Endodermal cell (in vitro differentiated cells): ENCODE data around the gene FRAT2. TPM values are rescaled to one million over a fixed set of nuclear protein-coding genes. Genes with fewer than 3 reads are reported as not detected.

Experiments used
- DNase-seq: peaks from one replicate; pipeline ENCODE4 v3.0.0-alpha.2; 2017
- H3K27ac ChIP-seq: 2 replicates; pipeline ENCODE4 v1.5.1; 2013; ENCODE audit warnings: mild to moderate bottlenecking, low read depth, low read length, moderate library complexity
- H3K27me3 ChIP-seq: 2 replicates; pipeline ENCODE4 v1.6.1; 2013; ENCODE audit warnings: mild to moderate bottlenecking, low read length, moderate library complexity; ENCODE audit not compliant: insufficient read depth, control insufficient read depth, poor library complexity, severe bottlenecking
- H3K36me3 ChIP-seq: 2 replicates; pipeline ENCODE4 v1.7.0; 2013; ENCODE audit warnings: mild to moderate bottlenecking, low read length, moderate library complexity; ENCODE audit not compliant: control insufficient read depth, insufficient read depth
- H3K4me1 ChIP-seq: one replicate; pipeline ENCODE4 v1.7.0; 2013; ENCODE audit warnings: low read length; ENCODE audit not compliant: control insufficient read depth, insufficient read depth
- H3K4me3 ChIP-seq: 2 replicates; pipeline ENCODE4 v1.5.1; 2013; ENCODE audit warnings: mild to moderate bottlenecking, low read length, moderate library complexity
- H3K9ac ChIP-seq: 2 replicates; pipeline ENCODE4 v1.6.1; 2013; ENCODE audit warnings: mild to moderate bottlenecking, low read length, moderate library complexity; ENCODE audit not compliant: poor library complexity, severe bottlenecking; ENCODE audit errors: extremely low read depth
- H3K9me3 ChIP-seq: 2 replicates; pipeline ENCODE4 v1.6.1; 2013; ENCODE audit warnings: mild to moderate bottlenecking, low read length, moderate library complexity; ENCODE audit not compliant: control insufficient read depth
- H3K27ac Mint-ChIP-seq: 2 replicates; pipeline ENCODE4 v1.8.0; 2020; ENCODE audit warnings: mixed read lengths
- H3K27me3 Mint-ChIP-seq: 2 replicates; pipeline ENCODE4 v1.8.0; 2021; ENCODE audit warnings: mild to moderate bottlenecking, mixed read lengths; ENCODE audit not compliant: insufficient read depth
- H3K36me3 Mint-ChIP-seq: 2 replicates; pipeline ENCODE4 v1.8.0; 2020; ENCODE audit warnings: low read depth, mixed read lengths
- H3K4me1 Mint-ChIP-seq: 2 replicates; pipeline ENCODE4 v1.8.0; 2020; ENCODE audit warnings: mixed read lengths
- H3K4me3 Mint-ChIP-seq: 2 replicates; pipeline ENCODE4 v1.8.0; 2020; ENCODE audit warnings: mild to moderate bottlenecking, moderate library complexity, mixed read lengths
- H3K9me3 Mint-ChIP-seq: 2 replicates; pipeline ENCODE4 v1.8.0; 2020; ENCODE audit warnings: mild to moderate bottlenecking, mixed read lengths
- WGBS, 2 experiments: methylation state at CpG; one replicate each; pipeline versions ENCODE4 v1.1.5 to v1.1.7; 2013; ENCODE audit warnings: missing lambda C conversion rate in 2 of 2, mixed read lengths in 1 of 2; ENCODE audit not compliant: insufficient coverage in 1 of 2, insufficient read length in 1 of 2; 5-methylcytosine and 5-hydroxymethylcytosine counted together
- total RNA-seq, 2 donors: library from RNA; stranded (reverse); fragmentation: NEBNext Ultra II Directional in 1 of 2; extraction: Animal tissue kit (Norgen Biotek cat#: 25700) in 1 of 2; gene quantifications; 2 replicates in 1 of 2; 3 replicates in 1 of 2; pipeline ENCODE4 v1.2.1, GENCODE V29; 2021
- TF ChIP-seq, protein P1 (sequence below): fragments of 200-600 bp; sonication (generic); conservative IDR thresholded peaks from 2 replicates; pipeline ENCODE4 v1.5.0; 2021; ENCODE audit warnings: antibody characterized with exemption, mild to moderate bottlenecking

FRAT2 gene
- total RNA-seq, 2 donors from 2014 or later: 31.0 to 35.2 TPM

DNA sequence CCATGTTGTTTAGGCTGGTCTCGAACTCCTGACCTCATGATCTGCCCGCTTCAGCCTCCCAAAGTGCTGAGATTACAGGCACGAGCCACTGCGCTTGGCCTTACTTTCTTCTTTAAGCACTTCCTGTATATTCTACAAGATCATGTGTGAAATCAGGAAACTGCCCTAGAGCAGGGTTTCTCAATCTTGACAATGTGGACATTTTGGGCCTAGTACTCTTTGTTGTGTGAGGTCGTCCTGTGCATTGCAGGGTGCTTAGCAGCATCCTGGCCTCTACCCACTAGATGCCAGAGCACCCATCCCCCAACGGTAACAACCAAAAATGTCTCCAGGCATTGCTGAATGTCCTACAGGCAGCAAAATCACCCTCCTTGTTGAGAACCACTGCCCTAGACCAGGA, 41.9 kb upstream of the FRAT2 start:
- Mint-ChIP-seq H3K36me3 (peaks cover 43% of the 10 kb centered on the region), H3K4me1 (no peaks in the 10 kb centered on the region), H3K9me3 (no peaks in the 10 kb centered on the region), H3K27me3 (no peaks in the 10 kb centered on the region), H3K27ac (no peak overlapping the region), H3K4me3 (no peak overlapping the region)
- Histone ChIP-seq H3K27ac (no peak overlapping the region), H3K4me3 (no peak overlapping the region), H3K9me3 (no peaks in the 10 kb centered on the region), H3K4me1 (no peaks in the 10 kb centered on the region), H3K36me3 (peaks cover 50% of the 10 kb centered on the region), H3K27me3 (no peaks in the 10 kb centered on the region), H3K9ac (no peak overlapping the region)
- TF ChIP-seq, protein P1, sequence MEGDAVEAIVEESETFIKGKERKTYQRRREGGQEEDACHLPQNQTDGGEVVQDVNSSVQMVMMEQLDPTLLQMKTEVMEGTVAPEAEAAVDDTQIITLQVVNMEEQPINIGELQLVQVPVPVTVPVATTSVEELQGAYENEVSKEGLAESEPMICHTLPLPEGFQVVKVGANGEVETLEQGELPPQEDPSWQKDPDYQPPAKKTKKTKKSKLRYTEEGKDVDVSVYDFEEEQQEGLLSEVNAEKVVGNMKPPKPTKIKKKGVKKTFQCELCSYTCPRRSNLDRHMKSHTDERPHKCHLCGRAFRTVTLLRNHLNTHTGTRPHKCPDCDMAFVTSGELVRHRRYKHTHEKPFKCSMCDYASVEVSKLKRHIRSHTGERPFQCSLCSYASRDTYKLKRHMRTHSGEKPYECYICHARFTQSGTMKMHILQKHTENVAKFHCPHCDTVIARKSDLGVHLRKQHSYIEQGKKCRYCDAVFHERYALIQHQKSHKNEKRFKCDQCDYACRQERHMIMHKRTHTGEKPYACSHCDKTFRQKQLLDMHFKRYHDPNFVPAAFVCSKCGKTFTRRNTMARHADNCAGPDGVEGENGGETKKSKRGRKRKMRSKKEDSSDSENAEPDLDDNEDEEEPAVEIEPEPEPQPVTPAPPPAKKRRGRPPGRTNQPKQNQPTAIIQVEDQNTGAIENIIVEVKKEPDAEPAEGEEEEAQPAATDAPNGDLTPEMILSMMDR: no peak
- DNase-seq: no peak
- WGBS, 2 experiments: 81 to 95% methylated on average over 5 to 6 of the region's 6 CpGs

DNA sequence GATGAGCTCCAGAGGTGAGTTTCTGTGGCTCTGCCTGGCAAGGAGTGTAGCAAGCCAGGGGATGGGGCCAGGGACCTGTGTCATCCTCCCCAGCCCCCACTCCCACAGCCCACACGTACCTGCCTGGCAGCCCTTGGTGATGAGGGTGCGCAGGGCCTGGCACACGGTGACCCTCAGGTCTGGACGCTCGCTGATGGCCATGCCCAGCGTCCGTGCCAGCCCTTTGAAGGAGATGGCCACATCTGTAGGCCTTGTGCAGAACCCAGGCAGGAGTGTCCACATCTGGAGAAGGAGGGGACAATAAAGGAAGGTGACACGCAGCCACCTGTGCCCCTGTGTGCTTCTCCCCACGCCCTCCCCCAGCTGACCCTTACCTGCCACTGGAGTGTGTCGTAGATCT, 38.9 kb upstream of the FRAT2 start:
- Mint-ChIP-seq H3K27me3 (no peaks in the 10 kb centered on the region), H3K36me3 (peaks cover 58% of the 10 kb centered on the region), H3K27ac (no peak overlapping the region), H3K4me1 (no peaks in the 10 kb centered on the region), H3K9me3 (no peaks in the 10 kb centered on the region), H3K4me3 (no peak overlapping the region)
- H3K36me3 ChIP-seq: peaks cover 52% of the 10 kb centered on the region
- H3K9me3 ChIP-seq: no peaks in the 10 kb centered on the region
- H3K4me1 ChIP-seq: no peaks in the 10 kb centered on the region
- WGBS, 2 experiments: 89 to 93% methylated on average over 9 to 10 of the region's 10 CpGs
- H3K9ac ChIP-seq: no peak overlapping the region
- TF ChIP-seq, protein P1: no peak
- H3K27ac ChIP-seq: no peak overlapping the region
- no peak for DNase-seq
- H3K4me3 ChIP-seq: no peak overlapping the region
- no peaks in the 10 kb centered on the region for H3K27me3 ChIP-seq

DNA sequence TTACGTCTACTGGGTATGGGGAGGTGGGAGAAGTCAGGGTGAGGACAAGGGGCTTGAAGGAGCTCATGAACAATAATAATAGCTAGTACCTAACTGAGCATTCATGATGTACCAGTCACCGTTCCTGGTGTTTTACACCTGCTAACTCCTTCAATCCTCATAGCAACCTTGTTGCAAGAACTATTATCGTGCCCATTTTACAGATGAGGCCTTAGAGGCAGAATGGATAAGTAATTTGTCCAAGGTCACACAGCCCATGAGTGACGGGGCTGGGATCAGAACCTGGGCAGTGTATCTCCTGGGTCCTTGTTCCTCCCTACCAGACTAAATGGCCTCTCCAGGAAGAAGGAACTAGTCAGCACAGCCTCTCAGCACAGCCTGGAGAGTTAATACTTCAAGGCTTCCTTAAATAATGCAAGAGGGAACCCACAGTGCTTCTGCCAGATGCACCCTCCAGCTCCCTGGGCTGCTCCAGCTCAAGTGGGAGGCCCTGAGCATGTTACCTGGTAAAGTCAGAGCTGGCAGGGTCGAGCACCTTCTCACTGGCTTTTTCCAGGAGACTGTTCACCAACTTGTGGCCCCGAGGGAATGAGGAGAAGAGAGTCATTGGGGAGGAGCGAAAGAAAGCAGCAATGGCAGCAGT, 37.8 kb upstream of the FRAT2 start:
- Histone ChIP-seq H3K4me3 (no peak overlapping the region), H3K27ac (peak overlapping the region; percentile 68), H3K27me3 (no peaks in the 10 kb centered on the region), H3K4me1 (no peaks in the 10 kb centered on the region), H3K36me3 (peaks cover 46% of the 10 kb centered on the region), H3K9ac (no peak overlapping the region), H3K9me3 (no peaks in the 10 kb centered on the region)
- TF ChIP-seq, protein P1: no peak
- WGBS, 2 experiments: 90 to 93% methylated on average over 5 to 7 of the region's 7 CpGs
- H3K27ac Mint-ChIP-seq: no peak overlapping the region
- peaks cover 56% of the 10 kb centered on the region for H3K36me3 Mint-ChIP-seq
- DNase-seq: no peak
- no peaks in the 10 kb centered on the region for H3K27me3 Mint-ChIP-seq
- no peaks in the 10 kb centered on the region for H3K9me3 Mint-ChIP-seq
- no peak overlapping the region for H3K4me3 Mint-ChIP-seq
- no peaks in the 10 kb centered on the region for H3K4me1 Mint-ChIP-seq
